ENCODE results near the gene TSPYL6.

GRCh38 chr2:54209379-54209778 is 46.6 kb downstream of the TSPYL6 start:
- no peak for TF ChIP-seq EZH2 (IDR thresholded peaks at IDR 0.05; ENCODE audit: borderline replicate concordance, low read depth, low read length, severe bottlenecking)
- no peak for TF ChIP-seq JUN (IDR thresholded peaks at IDR 0.05; ENCODE audit: borderline replicate concordance, insufficient read depth, insufficient read length, low read depth)
- TF ChIP-seq POLR2AphosphoS5 (IDR thresholded peaks at IDR 0.05; ENCODE audit: insufficient read depth, low read depth, low read length): no peak
- TF ChIP-seq GATA2 (IDR thresholded peaks at IDR 0.05; ENCODE audit: insufficient read depth, insufficient read length, low read depth, low read length): no peak
- TF ChIP-seq, protein P1, sequence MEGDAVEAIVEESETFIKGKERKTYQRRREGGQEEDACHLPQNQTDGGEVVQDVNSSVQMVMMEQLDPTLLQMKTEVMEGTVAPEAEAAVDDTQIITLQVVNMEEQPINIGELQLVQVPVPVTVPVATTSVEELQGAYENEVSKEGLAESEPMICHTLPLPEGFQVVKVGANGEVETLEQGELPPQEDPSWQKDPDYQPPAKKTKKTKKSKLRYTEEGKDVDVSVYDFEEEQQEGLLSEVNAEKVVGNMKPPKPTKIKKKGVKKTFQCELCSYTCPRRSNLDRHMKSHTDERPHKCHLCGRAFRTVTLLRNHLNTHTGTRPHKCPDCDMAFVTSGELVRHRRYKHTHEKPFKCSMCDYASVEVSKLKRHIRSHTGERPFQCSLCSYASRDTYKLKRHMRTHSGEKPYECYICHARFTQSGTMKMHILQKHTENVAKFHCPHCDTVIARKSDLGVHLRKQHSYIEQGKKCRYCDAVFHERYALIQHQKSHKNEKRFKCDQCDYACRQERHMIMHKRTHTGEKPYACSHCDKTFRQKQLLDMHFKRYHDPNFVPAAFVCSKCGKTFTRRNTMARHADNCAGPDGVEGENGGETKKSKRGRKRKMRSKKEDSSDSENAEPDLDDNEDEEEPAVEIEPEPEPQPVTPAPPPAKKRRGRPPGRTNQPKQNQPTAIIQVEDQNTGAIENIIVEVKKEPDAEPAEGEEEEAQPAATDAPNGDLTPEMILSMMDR (IDR thresholded peaks at IDR 0.05; ENCODE audit: extremely low read depth in 1 of 2, insufficient read depth in 1 of 2, low read depth in 1 of 2, low read length in 2 of 2): no peak
- TF ChIP-seq MYC (IDR thresholded peaks at IDR 0.05; ENCODE audit: low read depth, low read length): no peak
- TF ChIP-seq POLR2A (IDR thresholded peaks at IDR 0.05; ENCODE audit: low read depth, low read length): no peak
